HG03280 (cell line): Measurements from ENCODE around the gene ADAM19.

Source experiments
- ATAC-seq: cut with Tn5 transposase; IDR thresholded peaks from one replicate; pipeline ENCODE4 v1.9.1; 2021; ENCODE audit warnings: mild to moderate bottlenecking, moderate library complexity; ENCODE audit not compliant: unreplicated experiment

Gene ADAM19

GRCh38 chr5:157575381-157576020 lies at the start of gene ADAM19:
ADAM19 (minus strand) TSS chr5:157575775; CDS start chr5:157575696, 79 bp downstream.
- ATAC-seq = no peak

GRCh38 chr5:157624144-157624543 lies 48.6 kb upstream of the ADAM19 start:
- no peak for ATAC-seq

- ATAC-seq = no peak
Measured at GRCh38 chr5:157620776-157621175, 45.2 kb upstream of the ADAM19 start.

- no peak for ATAC-seq
Measured at GRCh38 chr5:157618191-157618765, 42.7 kb upstream of the ADAM19 start.

GRCh38 chr5:157616785-157617184 lies 41.2 kb upstream of the ADAM19 start:
- ATAC-seq = no peak

- no peak for ATAC-seq
Measured at GRCh38 chr5:157613385-157614245, 38.0 kb upstream of the ADAM19 start.

- no peak for ATAC-seq
Measured at GRCh38 chr5:157612581-157612980, 37.0 kb upstream of the ADAM19 start.

GRCh38 chr5:157611571-157612476 lies 36.2 kb upstream of the ADAM19 start:
- peak; percentile 57 for ATAC-seq

- no peak for ATAC-seq
Measured at GRCh38 chr5:157610990-157611389, 35.4 kb upstream of the ADAM19 start.

- ATAC-seq = no peak
Measured at GRCh38 chr5:157608972-157609565, 33.5 kb upstream of the ADAM19 start.

- ATAC-seq = peak; percentile 55
Measured at GRCh38 chr5:157607371-157608161, 32.0 kb upstream of the ADAM19 start.

GRCh38 chr5:157606046-157606445 lies 30.5 kb upstream of the ADAM19 start:
- ATAC-seq = no peak

- no peak for ATAC-seq
Measured at GRCh38 chr5:157603333-157604190, 28.0 kb upstream of the ADAM19 start.

GRCh38 chr5:157602505-157602904 lies 26.9 kb upstream of the ADAM19 start:
- ATAC-seq = peak; percentile 41

- no peak for ATAC-seq
Measured at GRCh38 chr5:157600252-157600651, 24.7 kb upstream of the ADAM19 start.

- ATAC-seq = no peak
Measured at GRCh38 chr5:157599565-157599964, 24.0 kb upstream of the ADAM19 start.

- ATAC-seq = no peak
Measured at GRCh38 chr5:157598350-157598936, 22.9 kb upstream of the ADAM19 start.

GRCh38 chr5:157597277-157597676 lies 21.7 kb upstream of the ADAM19 start:
- no peak for ATAC-seq
